ENCODE results near the gene LMF1. TPM values are rescaled to one million over a fixed set of nuclear protein-coding genes. Genes with fewer than 3 reads are reported as not detected.
"Not testable (repeated sequence)": the region's sequence is repeated elsewhere in the genome, so short reads cannot be mapped to it uniquely, and the experiment has no call there.

The LMF1 gene
- total and polyA plus RNA-seq, 2 experiments from 2014 or later: 18.8 to 41.6 TPM

- DNase-seq (ENCODE audit: low read depth in 1 of 2, low spot score in 1 of 2): no peak
Observed at GRCh38 chr16:889586-889985, 81.2 kb downstream of the LMF1 start.

DNA sequence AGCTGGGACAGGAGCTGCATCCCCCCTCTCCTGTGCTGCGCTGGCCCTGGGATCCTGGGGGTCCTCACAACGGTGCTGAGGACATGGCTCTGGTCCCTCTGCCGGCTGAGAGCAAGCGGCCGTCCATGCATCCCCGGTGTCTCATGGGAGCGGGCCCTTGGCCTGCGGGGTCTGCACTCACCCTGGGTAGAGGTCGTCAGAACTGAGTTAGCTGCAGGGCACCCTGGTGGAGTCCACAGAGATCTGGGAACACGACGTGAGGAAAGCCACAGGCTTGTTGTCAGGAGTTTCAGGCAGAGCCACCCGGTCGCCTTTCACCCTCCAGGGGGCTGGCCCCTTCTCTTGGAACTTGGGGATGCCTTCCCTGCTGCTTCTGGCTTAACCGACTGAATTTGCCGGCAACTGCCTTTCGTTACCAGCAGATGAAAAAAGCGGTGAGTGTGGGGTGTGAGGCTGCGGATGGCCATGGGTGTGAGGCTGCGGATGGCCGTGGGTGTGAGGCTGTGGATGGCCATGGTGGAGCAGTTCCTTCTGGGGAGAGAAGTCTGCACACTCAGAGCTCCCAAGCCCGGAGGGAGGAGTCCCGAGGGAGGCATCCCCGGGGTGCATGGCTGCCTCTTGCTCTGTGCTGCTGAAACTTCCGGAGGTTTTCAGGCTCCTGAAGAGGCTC is 81.7 kb downstream of the LMF1 start:
- peaks cover 4% of the 10 kb centered on the region for H3K4me1 ChIP-seq (ENCODE audit: low read depth)

More at GRCh38 chr16:889586-889985, 81.2 kb downstream of the LMF1 start:
- Histone ChIP-seq H3K4me1 (ENCODE audit: low read depth) (peaks cover 4% of the 10 kb centered on the region), H3K27ac (no peak overlapping the region), H3K4me3 (no peak overlapping the region), H3K27me3 (no peaks in the 10 kb centered on the region), H3K9me3 (ENCODE audit: low read depth) (no peaks in the 10 kb centered on the region), H3K36me3 (no peaks in the 10 kb centered on the region)
- TF ChIP-seq, protein P1, sequence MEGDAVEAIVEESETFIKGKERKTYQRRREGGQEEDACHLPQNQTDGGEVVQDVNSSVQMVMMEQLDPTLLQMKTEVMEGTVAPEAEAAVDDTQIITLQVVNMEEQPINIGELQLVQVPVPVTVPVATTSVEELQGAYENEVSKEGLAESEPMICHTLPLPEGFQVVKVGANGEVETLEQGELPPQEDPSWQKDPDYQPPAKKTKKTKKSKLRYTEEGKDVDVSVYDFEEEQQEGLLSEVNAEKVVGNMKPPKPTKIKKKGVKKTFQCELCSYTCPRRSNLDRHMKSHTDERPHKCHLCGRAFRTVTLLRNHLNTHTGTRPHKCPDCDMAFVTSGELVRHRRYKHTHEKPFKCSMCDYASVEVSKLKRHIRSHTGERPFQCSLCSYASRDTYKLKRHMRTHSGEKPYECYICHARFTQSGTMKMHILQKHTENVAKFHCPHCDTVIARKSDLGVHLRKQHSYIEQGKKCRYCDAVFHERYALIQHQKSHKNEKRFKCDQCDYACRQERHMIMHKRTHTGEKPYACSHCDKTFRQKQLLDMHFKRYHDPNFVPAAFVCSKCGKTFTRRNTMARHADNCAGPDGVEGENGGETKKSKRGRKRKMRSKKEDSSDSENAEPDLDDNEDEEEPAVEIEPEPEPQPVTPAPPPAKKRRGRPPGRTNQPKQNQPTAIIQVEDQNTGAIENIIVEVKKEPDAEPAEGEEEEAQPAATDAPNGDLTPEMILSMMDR (IDR thresholded peaks at IDR 0.05; ENCODE audit: low read depth, low read length): no peak

DNA sequence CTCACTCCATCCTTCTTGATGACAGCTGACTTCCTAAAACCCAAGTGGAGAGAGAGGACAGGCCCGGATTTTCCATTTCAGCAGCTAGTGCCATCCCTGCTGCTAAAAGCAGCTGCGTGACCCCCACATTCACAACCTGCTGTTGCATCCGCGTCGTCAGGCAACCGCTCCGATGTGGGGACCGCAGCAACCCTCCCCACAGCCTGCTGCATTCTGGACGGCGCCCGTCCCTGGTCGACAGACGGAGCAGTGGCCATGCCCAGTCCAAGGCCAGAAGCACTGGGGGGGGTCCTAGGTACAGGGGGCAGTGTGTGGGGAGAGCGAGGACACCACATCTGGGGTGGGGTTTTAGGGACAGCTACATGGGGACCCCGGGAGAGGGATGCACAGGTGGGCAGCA is 82.3 kb downstream of the LMF1 start:
- H3K27ac ChIP-seq; H3K4me3 ChIP-seq; DNase-seq (ENCODE audit: low read depth in 1 of 2, low spot score in 1 of 2); H3K36me3 ChIP-seq; H3K27me3 ChIP-seq; H3K9me3 ChIP-seq (ENCODE audit: low read depth); H3K4me1 ChIP-seq (ENCODE audit: low read depth): not testable (repeated sequence)

More for the DNA sequence above, 81.7 kb downstream of the LMF1 start:
- H3K36me3 ChIP-seq: no peaks in the 10 kb centered on the region
- no peak overlapping the region for H3K27ac ChIP-seq
- no peaks in the 10 kb centered on the region for H3K27me3 ChIP-seq
- no peak overlapping the region for H3K4me3 ChIP-seq
- H3K9me3 ChIP-seq (ENCODE audit: low read depth): no peaks in the 10 kb centered on the region
- no peak for DNase-seq (ENCODE audit: low read depth in 1 of 2, low spot score in 1 of 2)
- TF ChIP-seq, protein P1 (IDR thresholded peaks at IDR 0.05; ENCODE audit: low read depth, low read length): no peak

DNA sequence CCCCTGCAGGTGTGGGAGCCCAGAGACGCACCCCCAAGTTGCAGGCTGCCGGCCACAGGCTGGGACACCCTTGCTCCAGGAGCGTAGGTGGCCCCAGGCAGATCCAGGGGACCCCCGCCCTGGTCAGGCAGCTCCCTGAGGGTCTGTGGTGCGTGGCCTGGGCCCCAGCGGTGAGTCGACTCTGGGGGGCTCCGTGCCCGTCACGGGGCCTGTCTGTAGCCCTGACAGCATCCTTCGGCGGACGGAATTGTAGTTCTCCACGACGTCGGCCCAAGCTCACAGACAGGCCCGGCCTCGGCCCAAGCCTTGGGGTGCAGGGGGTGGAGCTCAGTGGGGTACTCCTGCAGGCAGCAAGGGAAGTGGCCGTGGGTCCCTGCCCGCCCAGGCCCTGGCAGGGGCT is 82.9 kb downstream of the LMF1 start:
- Histone ChIP-seq H3K9me3 (ENCODE audit: low read depth) (no peaks in the 10 kb centered on the region), H3K4me1 (ENCODE audit: low read depth) (peaks cover 4% of the 10 kb centered on the region), H3K4me3 (no peak overlapping the region), H3K27me3 (no peaks in the 10 kb centered on the region), H3K27ac (no peak overlapping the region), H3K36me3 (no peaks in the 10 kb centered on the region)
- TF ChIP-seq, protein P1 (IDR thresholded peaks at IDR 0.05; ENCODE audit: low read depth, low read length): no peak
- DNase-seq (ENCODE audit: low read depth in 1 of 2, low spot score in 1 of 2): no peak

GRCh38 chr16:886802-887731 is 83.7 kb downstream of the LMF1 start:
- Histone ChIP-seq H3K4me3 (peak overlapping the region; percentile 3), H3K27me3 (no peaks in the 10 kb centered on the region), H3K27ac (peak overlapping the region; percentile 62), H3K36me3 (no peaks in the 10 kb centered on the region), H3K9me3 (ENCODE audit: low read depth) (no peaks in the 10 kb centered on the region), H3K4me1 (ENCODE audit: low read depth) (peaks cover 4% of the 10 kb centered on the region)
- TF ChIP-seq, protein P1 (IDR thresholded peaks at IDR 0.05; ENCODE audit: low read depth, low read length): no peak
- peak in 1 of 2 donors; percentile 16 for DNase-seq (ENCODE audit: low read depth in 1 of 2, low spot score in 1 of 2)
